HG03175 (cell line): ENCODE results near the gene NF2.

Experiments used
- ATAC-seq: cut with Tn5 transposase; IDR thresholded peaks from one replicate; pipeline ENCODE4 v1.9.1; 2021; ENCODE audit warnings: mild to moderate bottlenecking, moderate library complexity; ENCODE audit not compliant: unreplicated experiment

The NF2 gene

GRCh38 chr22:29738118-29738815 is 134.8 kb downstream of the NF2 start:
- no peak for ATAC-seq

GRCh38 chr22:29739346-29739875 is 136.0 kb downstream of the NF2 start:
- no peak for ATAC-seq

GRCh38 chr22:29740216-29740615 is 136.8 kb downstream of the NF2 start:
- no peak for ATAC-seq

- ATAC-seq: no peak
Measured at GRCh38 chr22:29741926-29742325, 138.5 kb downstream of the NF2 start.

- ATAC-seq: no peak
Measured at GRCh38 chr22:29742326-29742725, 138.9 kb downstream of the NF2 start.

GRCh38 chr22:29744902-29745301 is 141.5 kb downstream of the NF2 start:
- no peak for ATAC-seq

- ATAC-seq: no peak
Measured at GRCh38 chr22:29747832-29748231, 144.4 kb downstream of the NF2 start.
